Fibroblast of lung (primary cell): ENCODE results near the gene PEX11B.
"Not testable (repeated sequence)": the region's sequence is repeated elsewhere in the genome, so short reads cannot be mapped to it uniquely, and the experiment has no call there.

Experiments
- CTCF ChIP-seq, 2 donors: IDR thresholded peaks in 1 of 2; conservative IDR thresholded peaks in 1 of 2; 1 replicate in 1 of 2; 2 replicates in 1 of 2; pipeline ENCODE4 v1.5.1; 2011 to 2012; ENCODE audit warnings: low read length in 2 of 2, control low read depth in 1 of 2, inconsistent platforms in 1 of 2, low read depth in 1 of 2, mild to moderate bottlenecking in 1 of 2
- EZH2 ChIP-seq: IDR thresholded peaks from 2 replicates; pipeline ENCODE4 v1.5.1; 2012; ENCODE audit warnings: low read length, control low read depth, mild to moderate bottlenecking; ENCODE audit errors: missing control alignments

GRCh38 chr1:145920297-145920696 lies 1.8 kb upstream of the PEX11B start:
- not testable (repeated sequence) for TF ChIP-seq CTCF (conservative IDR thresholded peaks at IDR 0.05 in 1 of 2, IDR thresholded peaks at IDR 0.05 in 1 of 2; ENCODE audit: low read depth in 1 of 2, low read length in 2 of 2); EZH2
